Calu3 (cell line): ENCODE measurements around the gene SLC39A10. TPM values are rescaled to one million over a fixed set of nuclear protein-coding genes. Genes with fewer than 3 reads are reported as not detected.

Experiments
- BruUV-seq: library from RNA; stranded (reverse); fragments of 400-500 nt; replicated peaks from 2 replicates; lab custom pipeline; 2021; lab: Mats Ljungman, UMichigan
- CTCF ChIA-PET: fragments of 300-600 bp; sonication (Branson Sonifier 250); formaldehyde crosslinking; loops from one replicate; lab custom pipeline; 2022; ENCODE audit warnings: antibody characterized with exemption; lab: Charles Lee
- DNase-seq: peaks from one replicate; pipeline ENCODE4 v3.0.0; 2022
- H3K27ac Mint-ChIP-seq: one replicate; pipeline ENCODE4 v1.8.0; 2022; ENCODE audit warnings: mixed read lengths; ENCODE audit not compliant: unreplicated experiment
- H3K27me3 Mint-ChIP-seq: one replicate; pipeline ENCODE4 v1.8.0; 2022; ENCODE audit warnings: mixed read lengths; ENCODE audit not compliant: unreplicated experiment
- H3K36me3 Mint-ChIP-seq: one replicate; pipeline ENCODE4 v1.8.0; 2022; ENCODE audit warnings: mild to moderate bottlenecking, moderate library complexity, mixed read lengths; ENCODE audit not compliant: insufficient read depth, unreplicated experiment
- H3K4me1 Mint-ChIP-seq: one replicate; pipeline ENCODE4 v1.8.0; 2022; ENCODE audit warnings: mild to moderate bottlenecking, low read depth, mixed read lengths; ENCODE audit not compliant: unreplicated experiment
- H3K4me3 Mint-ChIP-seq: one replicate; pipeline ENCODE4 v1.8.0; 2022; ENCODE audit warnings: mild to moderate bottlenecking, low read depth, moderate library complexity, mixed read lengths; ENCODE audit not compliant: unreplicated experiment
- H3K9me3 Mint-ChIP-seq: one replicate; pipeline ENCODE4 v1.8.0; 2022; ENCODE audit warnings: low read depth, mixed read lengths; ENCODE audit not compliant: unreplicated experiment
- intact Hi-C: fragments of 100-400 bp; cut with micrococcal nuclease; formaldehyde crosslinking; loops from one replicate; pipeline ENCODE4 v1.10.0; 2022; ENCODE audit not compliant: unreplicated experiment
- total RNA-seq: library from RNA; stranded (reverse); gene quantifications from 2 replicates; pipeline ENCODE4 v1.2.3, GENCODE V29; 2022
- TF ChIP-seq, protein P1 (sequence below): fragments of 200-600 bp; IDR thresholded peaks from one replicate; pipeline ENCODE4 v1.8.0; 2022; ENCODE audit warnings: antibody characterized with exemption; ENCODE audit not compliant: unreplicated experiment

SLC39A10 gene
- total RNA-seq, 1 experiment from 2014 or later = 133 TPM

DNA sequence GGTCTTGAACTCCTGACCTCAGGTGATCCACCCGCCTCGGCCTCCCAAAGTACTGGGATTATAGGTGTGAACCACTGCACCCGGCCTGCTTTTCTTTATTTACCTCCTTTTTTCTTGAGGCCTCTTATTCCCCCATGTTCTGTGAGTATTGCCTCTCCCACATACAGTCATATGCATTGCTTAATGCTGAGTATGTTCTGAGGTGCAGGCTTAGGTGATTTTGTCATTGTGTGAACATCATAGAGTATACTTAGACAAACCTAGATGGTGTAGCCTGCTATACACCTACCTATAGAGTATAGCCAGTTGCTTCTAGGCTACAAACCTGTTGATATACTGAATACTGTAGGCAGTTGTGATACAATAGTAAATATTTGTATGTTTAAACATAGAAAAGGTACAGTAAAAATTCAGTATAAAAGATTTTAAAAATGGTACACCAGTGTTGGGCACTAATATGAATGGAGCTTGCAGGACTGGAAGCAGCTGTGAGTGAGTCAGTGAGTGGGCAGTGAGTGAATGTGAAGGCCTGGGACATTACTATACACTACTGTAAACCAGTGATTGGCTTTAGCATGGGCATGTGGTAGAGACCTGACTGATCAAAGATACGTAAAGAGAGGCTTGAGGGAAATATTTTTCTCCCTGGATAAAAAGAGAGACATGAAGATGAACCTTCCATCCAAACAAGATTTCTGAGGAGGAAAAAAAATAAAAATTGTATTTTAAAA is 17.6 kb downstream of the SLC39A10 start:
- Mint-ChIP-seq H3K27me3 (no peaks in the 10 kb centered on the region), H3K9me3 (no peaks in the 10 kb centered on the region), H3K4me1 (no peaks in the 10 kb centered on the region), H3K27ac (no peak overlapping the region), H3K36me3 (no peaks in the 10 kb centered on the region), H3K4me3 (no peak overlapping the region)
- TF ChIP-seq, protein P1, sequence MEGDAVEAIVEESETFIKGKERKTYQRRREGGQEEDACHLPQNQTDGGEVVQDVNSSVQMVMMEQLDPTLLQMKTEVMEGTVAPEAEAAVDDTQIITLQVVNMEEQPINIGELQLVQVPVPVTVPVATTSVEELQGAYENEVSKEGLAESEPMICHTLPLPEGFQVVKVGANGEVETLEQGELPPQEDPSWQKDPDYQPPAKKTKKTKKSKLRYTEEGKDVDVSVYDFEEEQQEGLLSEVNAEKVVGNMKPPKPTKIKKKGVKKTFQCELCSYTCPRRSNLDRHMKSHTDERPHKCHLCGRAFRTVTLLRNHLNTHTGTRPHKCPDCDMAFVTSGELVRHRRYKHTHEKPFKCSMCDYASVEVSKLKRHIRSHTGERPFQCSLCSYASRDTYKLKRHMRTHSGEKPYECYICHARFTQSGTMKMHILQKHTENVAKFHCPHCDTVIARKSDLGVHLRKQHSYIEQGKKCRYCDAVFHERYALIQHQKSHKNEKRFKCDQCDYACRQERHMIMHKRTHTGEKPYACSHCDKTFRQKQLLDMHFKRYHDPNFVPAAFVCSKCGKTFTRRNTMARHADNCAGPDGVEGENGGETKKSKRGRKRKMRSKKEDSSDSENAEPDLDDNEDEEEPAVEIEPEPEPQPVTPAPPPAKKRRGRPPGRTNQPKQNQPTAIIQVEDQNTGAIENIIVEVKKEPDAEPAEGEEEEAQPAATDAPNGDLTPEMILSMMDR = no peak
- no TSS peak for BruUV-seq
- CTCF ChIA-PET = no interaction called here
- DNase-seq = no peak
- intact Hi-C loops = no loop called here

DNA sequence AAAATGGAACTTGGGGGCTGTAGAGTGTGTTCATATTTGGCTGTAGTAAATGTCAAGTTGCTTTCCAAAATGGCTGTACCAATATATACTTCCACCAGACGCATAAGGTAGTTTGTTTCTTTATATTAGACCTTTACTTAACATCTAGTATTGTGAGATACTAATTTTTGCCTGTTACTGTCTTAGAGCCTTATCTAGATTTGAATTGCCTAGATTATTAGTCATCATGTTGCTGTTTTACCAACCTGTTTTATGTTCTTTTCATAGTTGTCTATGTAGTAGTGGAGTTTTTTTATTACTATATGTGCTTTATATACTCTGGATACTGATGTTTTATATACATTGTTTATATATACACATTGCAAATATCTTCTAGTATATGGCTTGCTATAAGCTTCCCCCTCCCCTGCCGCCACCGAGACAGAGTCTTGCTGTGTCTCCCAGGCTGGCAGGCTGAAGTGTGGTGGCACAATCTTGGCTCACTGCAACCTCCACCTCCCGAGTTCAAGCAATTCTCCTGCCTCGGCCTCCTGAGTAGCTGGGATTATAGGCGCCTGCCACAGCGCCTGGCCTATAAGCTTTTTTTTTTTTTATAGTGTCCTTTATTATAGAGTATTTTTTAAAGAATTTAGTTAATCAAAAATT is 18.9 kb downstream of the SLC39A10 start:
- Mint-ChIP-seq H3K27me3 (no peaks in the 10 kb centered on the region), H3K36me3 (peaks cover 6% of the 10 kb centered on the region), H3K4me1 (no peaks in the 10 kb centered on the region), H3K27ac (no peak overlapping the region), H3K9me3 (no peaks in the 10 kb centered on the region), H3K4me3 (no peak overlapping the region)
- CTCF ChIA-PET = no interaction called here
- TF ChIP-seq, protein P1 = no peak
- no peak for DNase-seq
- intact Hi-C loops = no loop called here
- BruUV-seq = no TSS peak

DNA sequence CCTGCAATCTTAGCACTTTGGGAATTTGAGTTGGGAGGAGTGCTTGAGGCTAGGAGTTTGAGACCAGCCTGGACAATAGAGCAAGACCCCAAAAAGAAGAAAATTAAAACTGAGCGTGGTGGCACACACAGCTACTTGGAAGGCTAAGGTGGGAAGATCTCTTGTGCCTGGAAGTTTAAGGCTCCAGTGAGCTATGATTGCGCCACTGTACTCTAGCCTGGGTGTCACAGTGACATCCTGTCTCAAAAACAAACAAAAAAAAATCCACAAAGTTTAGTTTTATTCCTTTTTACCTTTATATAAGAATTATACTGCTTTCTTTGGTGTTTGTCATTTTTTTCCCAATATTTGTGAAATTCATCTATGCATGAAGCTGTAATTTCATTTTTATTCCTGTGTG is 20.3 kb downstream of the SLC39A10 start:
- no peak for DNase-seq
- H3K4me3 Mint-ChIP-seq = no peak overlapping the region
- peaks cover 6% of the 10 kb centered on the region for H3K36me3 Mint-ChIP-seq
- H3K27me3 Mint-ChIP-seq = no peaks in the 10 kb centered on the region
- intact Hi-C loops = no loop called here
- no peak overlapping the region for H3K27ac Mint-ChIP-seq
- TF ChIP-seq, protein P1 = no peak
- CTCF ChIA-PET = interaction anchor here (0.6 to 0.7 kb wide), 2 partner anchors 35 to 221 kb away, joined by 3 to 4 read pairs; no protein-coding TSS in a partner anchor
- no peaks in the 10 kb centered on the region for H3K9me3 Mint-ChIP-seq
- BruUV-seq = no TSS peak
- no peaks in the 10 kb centered on the region for H3K4me1 Mint-ChIP-seq

DNA sequence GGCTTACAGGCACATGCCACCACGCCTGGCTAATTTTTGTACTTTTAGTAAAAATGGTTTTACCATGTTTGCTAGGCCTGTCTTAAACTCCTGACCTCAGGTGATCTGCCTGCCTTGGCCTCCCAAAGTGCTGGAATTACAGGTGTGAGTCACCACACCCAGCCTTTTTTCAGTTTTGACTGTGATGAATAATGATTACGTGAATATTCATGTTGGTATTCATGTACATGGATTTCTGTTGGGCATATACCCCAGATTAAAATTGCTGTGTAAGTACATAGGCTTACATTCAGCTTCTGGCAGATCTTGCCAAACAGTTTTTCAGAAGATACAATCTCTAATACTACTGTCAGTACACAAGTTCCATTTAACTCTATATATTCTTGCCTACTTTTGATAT is 20.9 kb downstream of the SLC39A10 start:
- peaks cover 3% of the 10 kb centered on the region for H3K4me1 Mint-ChIP-seq
- no peak overlapping the region for H3K27ac Mint-ChIP-seq
- no peaks in the 10 kb centered on the region for H3K27me3 Mint-ChIP-seq
- no peaks in the 10 kb centered on the region for H3K9me3 Mint-ChIP-seq
- TF ChIP-seq, protein P1 = no peak
- no peak overlapping the region for H3K4me3 Mint-ChIP-seq
- CTCF ChIA-PET = no interaction called here
- DNase-seq = no peak
- peaks cover 6% of the 10 kb centered on the region for H3K36me3 Mint-ChIP-seq
- BruUV-seq = no TSS peak
- intact Hi-C loops = no loop called here
